GM18499 (cell line): ENCODE data around the gene MAPKAPK2.

Experiments
- ATAC-seq: cut with Tn5 transposase; IDR thresholded peaks from one replicate; pipeline ENCODE4 v1.9.1; 2021; ENCODE audit warnings: moderate number of reproducible peaks; ENCODE audit not compliant: insufficient read depth, unreplicated experiment

MAPKAPK2 gene

DNA sequence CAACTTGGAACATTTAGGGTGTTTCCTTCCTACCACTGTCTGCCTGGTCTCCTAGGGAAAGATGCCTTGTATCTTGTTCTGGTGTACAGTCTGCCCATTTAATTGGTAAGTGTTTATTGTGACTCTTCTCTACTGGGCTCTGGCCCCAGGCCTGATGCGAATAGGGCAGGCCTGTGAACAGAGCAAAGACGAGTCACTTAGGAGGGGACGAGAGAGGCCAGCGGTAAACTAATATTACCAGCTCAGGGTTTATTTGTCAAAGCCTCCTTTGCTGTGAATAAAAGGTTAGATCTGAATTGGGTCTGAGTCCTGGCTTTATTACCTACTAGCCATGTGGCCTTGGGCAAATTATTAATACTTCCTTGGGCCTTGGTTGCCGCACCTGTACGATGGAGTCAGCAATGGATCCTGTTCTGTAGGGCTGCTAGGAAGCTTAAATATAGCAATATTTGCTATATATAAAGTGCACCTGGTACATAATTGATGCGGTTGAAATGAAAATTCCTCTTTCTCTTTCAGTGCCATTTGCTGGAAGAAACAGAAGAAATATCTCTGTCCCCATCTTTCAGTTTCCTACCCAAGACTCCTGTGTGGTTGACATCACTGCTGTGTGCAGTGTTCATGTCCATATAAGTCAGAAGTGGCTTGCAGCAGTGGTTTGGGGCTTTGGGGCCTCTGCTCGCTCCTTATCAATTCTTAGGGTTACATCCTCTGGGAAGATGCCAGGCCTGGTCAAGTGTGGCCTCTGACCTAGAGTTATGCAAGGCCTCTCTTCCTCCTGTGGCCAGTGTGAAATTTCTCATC lies 32.4 kb downstream of the MAPKAPK2 start:
- peak; percentile 64 for ATAC-seq

DNA sequence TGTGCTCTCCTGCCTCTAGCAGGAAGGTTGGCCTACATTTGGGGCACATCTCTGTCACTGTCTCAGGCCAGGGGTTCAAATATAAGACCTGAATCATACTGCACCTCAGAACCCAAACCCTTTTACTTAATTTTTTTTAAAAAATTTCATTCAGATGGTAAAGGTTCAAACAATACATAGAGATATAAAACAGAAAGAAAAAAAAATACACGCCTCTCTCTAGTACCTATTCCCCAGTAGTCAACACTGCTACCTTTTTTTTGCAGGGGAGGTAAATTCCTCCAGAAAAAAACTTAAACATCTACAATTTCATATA lies 32.9 kb downstream of the MAPKAPK2 start:
- ATAC-seq, result no peak

GRCh38 chr1:206719169-206719839 lies 34.6 kb downstream of the MAPKAPK2 start:
- no peak for ATAC-seq

DNA sequence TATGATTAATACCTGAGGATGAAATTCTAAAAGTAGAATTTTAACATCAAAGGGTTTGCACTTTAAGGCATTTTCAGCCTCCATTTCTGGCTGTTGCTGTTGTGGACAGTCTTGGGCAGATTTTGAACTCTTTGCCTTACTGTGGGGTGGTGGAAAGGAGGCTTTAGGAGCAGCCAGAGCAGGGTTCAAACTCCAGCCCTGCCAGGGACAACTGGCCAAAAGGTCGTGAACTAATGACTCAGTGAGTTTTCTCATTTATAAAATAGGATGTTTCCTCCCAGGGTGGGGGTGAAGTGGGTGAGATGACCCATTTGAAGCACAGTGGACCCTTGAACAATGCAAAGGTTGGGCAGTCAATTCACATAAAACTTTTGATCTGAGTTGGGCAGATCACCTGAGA lies 36.7 kb downstream of the MAPKAPK2 start:
- no peak for ATAC-seq

GRCh38 chr1:206722751-206723461 lies 38.2 kb downstream of the MAPKAPK2 start:
- no peak for ATAC-seq

DNA sequence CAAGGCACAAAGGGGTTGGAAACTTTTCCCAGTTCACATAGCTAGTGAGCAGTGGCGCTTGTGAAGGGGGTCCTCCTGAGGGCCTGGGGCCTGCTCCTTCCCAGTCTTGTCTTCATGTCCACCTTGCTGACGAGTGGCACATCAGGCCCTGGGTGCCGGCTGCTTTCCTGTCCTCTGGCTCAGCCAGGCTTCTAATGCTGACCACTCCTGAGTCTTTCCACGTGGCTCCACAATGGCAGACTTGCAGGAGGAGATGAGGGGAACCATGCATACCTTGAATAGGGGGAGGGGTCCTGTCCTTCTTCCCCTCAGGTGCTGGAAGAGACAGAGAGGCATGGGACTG lies 38.7 kb downstream of the MAPKAPK2 start:
- ATAC-seq, result no peak

GRCh38 chr1:206723805-206724472 lies 39.2 kb downstream of the MAPKAPK2 start:
- ATAC-seq, result no peak

- ATAC-seq, result no peak
Observed at GRCh38 chr1:206725109-206725963, 40.6 kb downstream of the MAPKAPK2 start.

- no peak for ATAC-seq
Observed at GRCh38 chr1:206727981-206728696, 43.4 kb downstream of the MAPKAPK2 start.

DNA sequence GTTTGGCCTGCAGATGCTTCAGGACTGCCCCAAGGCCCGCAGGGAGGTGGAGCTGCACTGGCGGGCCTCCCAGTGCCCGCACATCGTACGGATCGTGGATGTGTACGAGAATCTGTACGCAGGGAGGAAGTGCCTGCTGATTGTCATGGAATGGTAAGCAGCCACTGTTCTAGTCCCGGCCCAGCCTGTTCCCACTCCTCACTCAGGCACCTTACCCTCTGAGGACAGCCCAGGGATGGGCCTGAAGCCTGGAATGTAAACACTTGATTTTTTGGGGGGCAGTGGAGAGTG lies 43.9 kb downstream of the MAPKAPK2 start:
- ATAC-seq, result no peak

- ATAC-seq, result no peak
Observed at GRCh38 chr1:206729050-206729449, 44.3 kb downstream of the MAPKAPK2 start.

DNA sequence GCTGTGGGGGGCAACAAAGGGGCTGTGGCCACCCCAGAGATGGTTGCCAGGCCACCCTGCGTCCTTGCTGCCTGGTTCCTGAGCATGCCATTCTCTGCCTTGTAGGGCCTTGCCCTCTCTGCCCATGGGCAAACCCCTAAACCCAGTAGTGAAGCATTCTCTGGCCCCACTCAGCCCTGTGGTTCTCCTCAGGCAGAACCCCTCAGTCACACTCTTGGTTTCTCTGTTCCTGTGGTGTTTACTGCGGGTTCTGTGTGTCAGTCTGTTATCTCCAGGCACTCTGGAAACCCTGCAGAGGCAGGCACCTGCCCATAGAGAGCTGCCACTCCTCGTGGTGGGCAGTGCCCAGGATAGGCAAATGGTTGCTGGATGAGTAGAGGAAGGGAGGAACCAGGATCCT lies 44.8 kb downstream of the MAPKAPK2 start:
- ATAC-seq, result no peak

DNA sequence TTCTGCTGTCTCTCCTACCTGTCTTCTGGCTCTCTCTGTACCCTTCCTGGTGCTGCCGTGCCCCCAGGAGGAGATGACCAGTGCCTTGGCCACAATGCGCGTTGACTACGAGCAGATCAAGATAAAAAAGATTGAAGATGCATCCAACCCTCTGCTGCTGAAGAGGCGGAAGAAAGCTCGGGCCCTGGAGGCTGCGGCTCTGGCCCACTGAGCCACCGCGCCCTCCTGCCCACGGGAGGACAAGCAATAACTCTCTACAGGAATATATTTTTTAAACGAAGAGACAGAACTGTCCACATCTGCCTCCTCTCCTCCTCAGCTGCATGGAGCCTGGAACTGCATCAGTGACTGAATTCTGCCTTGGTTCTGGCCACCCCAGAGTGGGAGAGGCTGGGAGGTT lies 47.8 kb downstream of the MAPKAPK2 start:
- ATAC-seq, result no peak

GRCh38 chr1:206732992-206733391 lies 48.3 kb downstream of the MAPKAPK2 start:
- no peak for ATAC-seq

DNA sequence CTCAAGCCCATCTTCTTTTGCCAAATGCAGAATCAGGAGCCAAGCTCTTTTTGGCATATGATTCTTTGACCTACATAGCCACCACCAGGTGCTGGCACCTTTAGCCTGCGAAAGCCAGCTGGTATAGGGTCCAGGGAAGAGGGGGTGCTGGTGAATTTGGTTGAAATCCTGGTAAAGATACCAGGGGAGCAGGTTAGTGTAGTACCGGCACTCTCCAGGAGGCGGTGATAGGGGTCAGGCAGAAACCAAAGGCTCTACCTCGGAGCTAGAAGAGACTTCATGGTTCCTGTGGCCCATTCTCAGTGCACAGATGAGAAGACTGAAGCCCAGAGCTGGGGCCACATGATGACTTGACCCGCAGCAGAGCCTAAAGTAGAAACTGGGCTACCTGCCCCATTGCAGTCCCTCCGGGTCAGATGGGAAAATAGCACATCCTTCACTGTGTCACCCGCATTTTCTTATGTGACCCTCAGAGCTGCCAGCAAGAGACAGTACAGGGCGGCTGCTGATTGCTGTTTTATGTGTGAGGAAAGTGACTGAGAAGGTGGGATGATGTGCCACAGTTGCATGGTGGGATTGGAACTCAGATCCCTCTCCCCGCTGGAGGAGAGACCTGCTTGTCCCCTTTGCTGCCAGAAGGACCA lies 49.9 kb downstream of the MAPKAPK2 start:
- no peak for ATAC-seq

- ATAC-seq, result no peak
Observed at GRCh38 chr1:206735553-206736031, 50.9 kb downstream of the MAPKAPK2 start.

DNA sequence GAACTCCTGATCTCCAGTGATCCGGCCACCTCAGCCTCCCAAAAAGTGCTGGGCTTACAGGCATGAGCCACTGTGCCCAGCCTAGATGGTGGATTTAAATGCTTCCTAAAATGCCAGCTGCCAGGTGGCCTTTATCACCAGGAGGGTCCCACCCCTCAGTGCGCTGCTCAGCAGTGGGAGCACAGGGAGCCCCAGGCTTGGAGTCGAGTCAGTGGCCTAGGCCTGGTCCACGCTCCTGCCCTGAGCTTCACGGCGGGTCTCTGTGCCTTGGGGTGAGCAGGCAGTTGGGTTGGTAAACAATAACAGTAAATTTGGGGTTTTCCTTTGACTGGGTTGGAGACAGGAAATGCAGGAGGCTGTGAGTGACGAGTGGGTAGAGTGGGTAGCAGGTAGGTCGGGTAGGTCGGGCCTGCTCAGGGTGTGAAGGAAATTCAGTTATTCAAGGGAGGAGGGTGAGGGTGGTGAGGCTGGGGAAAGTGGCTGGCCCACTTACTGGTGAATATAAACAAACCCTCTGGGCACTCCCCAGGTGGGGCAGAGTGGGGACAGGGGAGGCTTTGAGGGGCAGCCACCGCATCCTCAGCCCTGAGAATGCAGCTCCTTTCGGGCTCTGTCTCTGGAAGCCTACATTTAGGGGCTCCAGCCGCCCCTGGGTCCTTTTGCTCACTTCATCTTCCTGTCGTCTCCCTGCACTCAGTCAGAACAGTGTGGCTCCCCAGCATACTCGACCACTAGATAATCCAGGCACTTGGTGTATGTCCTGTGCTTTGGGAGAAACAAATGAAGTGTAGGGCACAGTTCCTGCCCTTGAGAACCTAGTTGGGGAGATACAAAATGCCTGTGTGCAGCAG lies 52.4 kb downstream of the MAPKAPK2 start:
- ATAC-seq, result no peak

DNA sequence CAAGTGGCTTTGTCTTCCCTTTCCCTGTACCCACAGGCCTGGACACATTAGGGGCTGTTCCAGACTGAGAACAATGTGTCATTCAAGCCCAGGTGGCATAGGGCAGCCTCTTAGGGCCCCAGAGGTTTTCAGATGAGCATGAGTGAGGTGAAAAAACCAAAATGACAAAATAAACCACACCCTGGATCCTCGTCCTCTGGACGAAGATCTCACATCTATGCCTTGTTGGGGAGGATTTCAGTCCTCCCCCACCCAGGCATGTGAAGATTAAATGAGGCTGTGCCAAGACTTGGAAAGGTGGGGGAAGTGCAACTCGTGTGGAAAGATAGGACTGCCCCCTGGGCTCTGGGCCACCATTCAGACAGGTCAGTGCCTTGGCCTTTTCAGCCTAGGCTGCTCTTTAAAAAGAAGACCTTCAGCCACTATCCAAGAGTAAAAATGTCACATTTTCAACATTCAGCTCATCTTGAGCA lies 53.1 kb downstream of the MAPKAPK2 start:
- no peak for ATAC-seq
